Hepatocyte (in vitro differentiated cells): Measurements from ENCODE around the gene SERPINA10.

Experiments used
- EZH2 ChIP-seq: fragments of 200-600 bp; sonication (generic); IDR thresholded peaks from 2 replicates; pipeline ENCODE4 v1.6.1; 2016; ENCODE audit warnings: antibody characterized with exemption, mild to moderate bottlenecking, borderline replicate concordance
- EZH2phosphoT487 ChIP-seq: fragments of 200-600 bp; sonication (generic); IDR thresholded peaks from one replicate; pipeline ENCODE4 v1.6.1; 2018; ENCODE audit warnings: antibody characterized with exemption, mild to moderate bottlenecking, low read depth, moderate library complexity; ENCODE audit not compliant: unreplicated experiment, severe bottlenecking
- TF ChIP-seq, protein P1 (sequence below): fragments of 200-600 bp; sonication (generic); IDR thresholded peaks from 2 replicates; pipeline ENCODE4 v1.5.1; 2016; ENCODE audit warnings: antibody characterized with exemption, mild to moderate bottlenecking; ENCODE audit not compliant: poor library complexity

DNA sequence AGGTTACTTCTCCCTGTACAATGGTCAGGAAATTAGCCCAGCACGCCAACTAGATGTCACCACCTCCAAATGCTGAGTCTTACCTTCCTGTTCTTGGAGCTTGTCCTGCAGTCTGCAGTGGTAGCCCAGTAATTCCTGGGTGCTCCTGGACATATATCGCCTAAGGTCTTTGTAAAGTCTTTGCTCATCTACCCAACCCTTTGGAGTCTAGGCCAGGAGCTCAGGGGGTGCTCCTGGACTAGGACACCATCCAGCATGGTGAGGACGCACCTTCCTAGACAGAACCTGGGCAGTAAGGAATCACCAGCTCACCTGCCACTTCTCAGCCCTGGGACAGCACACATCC lies 569 bp downstream of the SERPINA10 start:
- TF ChIP-seq, protein P1, sequence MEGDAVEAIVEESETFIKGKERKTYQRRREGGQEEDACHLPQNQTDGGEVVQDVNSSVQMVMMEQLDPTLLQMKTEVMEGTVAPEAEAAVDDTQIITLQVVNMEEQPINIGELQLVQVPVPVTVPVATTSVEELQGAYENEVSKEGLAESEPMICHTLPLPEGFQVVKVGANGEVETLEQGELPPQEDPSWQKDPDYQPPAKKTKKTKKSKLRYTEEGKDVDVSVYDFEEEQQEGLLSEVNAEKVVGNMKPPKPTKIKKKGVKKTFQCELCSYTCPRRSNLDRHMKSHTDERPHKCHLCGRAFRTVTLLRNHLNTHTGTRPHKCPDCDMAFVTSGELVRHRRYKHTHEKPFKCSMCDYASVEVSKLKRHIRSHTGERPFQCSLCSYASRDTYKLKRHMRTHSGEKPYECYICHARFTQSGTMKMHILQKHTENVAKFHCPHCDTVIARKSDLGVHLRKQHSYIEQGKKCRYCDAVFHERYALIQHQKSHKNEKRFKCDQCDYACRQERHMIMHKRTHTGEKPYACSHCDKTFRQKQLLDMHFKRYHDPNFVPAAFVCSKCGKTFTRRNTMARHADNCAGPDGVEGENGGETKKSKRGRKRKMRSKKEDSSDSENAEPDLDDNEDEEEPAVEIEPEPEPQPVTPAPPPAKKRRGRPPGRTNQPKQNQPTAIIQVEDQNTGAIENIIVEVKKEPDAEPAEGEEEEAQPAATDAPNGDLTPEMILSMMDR, result no peak
- TF ChIP-seq EZH2 (no peak), EZH2phosphoT487 (no peak)
